HG02610 (cell line): ENCODE results near the gene PNPT1.

ENCODE experiments used
- ATAC-seq: cut with Tn5 transposase; IDR thresholded peaks from one replicate; pipeline ENCODE4 v1.9.1; 2021; ENCODE audit warnings: mild to moderate bottlenecking, moderate library complexity; ENCODE audit not compliant: unreplicated experiment

The PNPT1 gene

GRCh38 chr2:55672630-55673029 is 21.0 kb downstream of the PNPT1 start:
- no peak for ATAC-seq

GRCh38 chr2:55668956-55669355 is 24.7 kb downstream of the PNPT1 start:
- no peak for ATAC-seq

DNA sequence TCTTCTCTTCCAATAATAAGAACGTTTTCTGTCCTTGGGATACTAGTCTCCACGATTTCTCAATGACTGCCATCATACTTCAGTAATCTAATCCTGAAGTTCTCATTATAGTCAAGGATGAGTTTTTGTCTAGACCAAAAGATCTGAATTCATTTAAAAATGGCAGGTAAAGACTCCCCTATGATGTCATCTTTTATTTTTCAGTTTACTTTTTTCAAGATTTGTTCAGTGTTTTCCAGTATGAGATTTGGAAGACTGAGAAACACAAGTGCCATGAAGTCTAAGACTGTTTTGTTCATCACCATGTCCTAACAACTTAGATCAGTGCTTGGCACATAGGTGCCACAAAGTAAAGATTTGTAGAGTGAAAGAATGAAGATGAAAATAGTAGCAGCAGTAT is 40.4 kb downstream of the PNPT1 start:
- no peak for ATAC-seq

DNA sequence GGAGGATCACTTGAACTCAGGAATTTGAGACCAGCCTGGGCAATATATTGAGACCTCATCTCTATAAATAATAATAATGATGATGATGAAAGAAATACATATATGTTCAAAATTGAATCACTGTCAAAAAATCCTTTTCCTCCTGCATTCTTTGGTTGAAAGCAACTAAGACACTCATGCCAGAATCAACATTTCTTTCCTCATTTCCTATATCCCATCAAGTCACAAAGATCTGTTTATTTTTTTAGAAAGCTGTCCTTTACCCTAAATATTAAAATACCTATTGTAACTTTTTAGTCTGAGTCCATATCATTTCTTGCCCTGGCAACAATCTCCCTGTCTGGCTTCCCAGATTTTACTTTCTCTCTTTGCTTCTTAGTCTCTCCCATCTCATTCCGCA is 44.4 kb downstream of the PNPT1 start:
- no peak for ATAC-seq

GRCh38 chr2:55636831-55637230 is 56.8 kb downstream of the PNPT1 start:
- no peak for ATAC-seq

DNA sequence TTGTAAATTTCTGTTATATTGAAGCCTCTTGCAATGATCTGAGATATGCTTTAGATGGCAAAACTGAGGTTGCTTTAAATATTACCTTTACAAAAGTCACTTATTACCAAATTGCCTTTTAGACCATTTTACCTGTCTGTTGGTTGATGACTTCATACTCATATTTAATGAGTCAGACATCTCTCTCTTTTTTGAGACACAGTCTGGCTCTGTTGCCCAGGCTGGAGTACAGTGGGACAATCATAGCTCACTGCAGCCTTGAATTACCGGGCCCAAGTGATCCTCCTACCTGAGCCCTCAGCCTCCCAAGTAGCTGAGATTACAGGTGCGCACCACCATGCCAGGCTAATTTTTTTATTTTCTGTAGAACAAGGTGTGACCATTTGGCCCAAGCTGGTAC is 64.7 kb downstream of the PNPT1 start:
- no peak for ATAC-seq

GRCh38 chr2:55627915-55628314 is 65.7 kb downstream of the PNPT1 start:
- no peak for ATAC-seq

- ATAC-seq, result no peak
Observed at GRCh38 chr2:55621802-55622201, 71.8 kb downstream of the PNPT1 start.

DNA sequence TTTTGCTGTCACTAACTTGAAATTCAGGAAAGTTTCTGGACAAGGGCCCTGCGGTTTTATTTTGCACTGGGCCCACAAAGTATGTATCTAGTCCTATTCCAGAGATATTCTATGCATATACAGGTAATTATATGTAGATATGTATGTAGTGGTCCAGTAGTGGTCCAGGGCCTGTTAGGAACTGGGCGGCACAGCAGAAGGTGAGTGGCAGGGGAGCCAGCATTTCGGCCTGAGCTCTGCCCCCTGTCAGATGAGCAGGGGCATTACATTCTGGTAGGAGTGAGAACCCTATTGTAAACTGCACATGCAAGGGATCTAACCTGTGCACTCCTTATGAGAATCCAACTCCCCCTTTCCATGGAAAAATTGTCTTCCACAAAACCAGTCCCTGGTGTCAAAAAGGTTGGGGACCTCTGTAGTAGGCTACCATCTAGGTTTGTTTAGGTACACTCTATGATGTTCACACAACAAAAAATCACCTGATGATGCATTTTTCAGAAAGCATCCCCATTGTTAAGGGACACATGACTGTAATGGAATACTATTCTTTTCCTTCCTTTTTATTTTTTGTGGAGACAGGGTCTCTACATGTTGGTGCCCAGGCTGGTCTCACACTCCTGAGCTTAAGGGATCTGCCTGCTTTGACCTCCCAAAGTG is 73.4 kb downstream of the PNPT1 start:
- no peak for ATAC-seq

- peak; percentile 47 for ATAC-seq
Observed at GRCh38 chr2:55618275-55619055, 75.2 kb downstream of the PNPT1 start.

DNA sequence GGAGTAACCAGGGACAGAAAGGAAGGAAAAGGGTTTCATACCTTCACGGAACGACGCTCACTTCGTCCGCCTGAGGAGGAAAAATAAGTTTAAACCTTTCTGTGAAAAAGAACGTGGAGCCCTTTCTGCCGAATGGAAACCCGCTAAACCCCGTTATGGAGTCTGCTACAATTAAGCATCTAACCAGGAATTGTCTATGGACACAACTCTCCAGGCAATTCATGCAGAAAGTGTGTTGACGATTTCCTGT is 75.7 kb downstream of the PNPT1 start:
- no peak for ATAC-seq

DNA sequence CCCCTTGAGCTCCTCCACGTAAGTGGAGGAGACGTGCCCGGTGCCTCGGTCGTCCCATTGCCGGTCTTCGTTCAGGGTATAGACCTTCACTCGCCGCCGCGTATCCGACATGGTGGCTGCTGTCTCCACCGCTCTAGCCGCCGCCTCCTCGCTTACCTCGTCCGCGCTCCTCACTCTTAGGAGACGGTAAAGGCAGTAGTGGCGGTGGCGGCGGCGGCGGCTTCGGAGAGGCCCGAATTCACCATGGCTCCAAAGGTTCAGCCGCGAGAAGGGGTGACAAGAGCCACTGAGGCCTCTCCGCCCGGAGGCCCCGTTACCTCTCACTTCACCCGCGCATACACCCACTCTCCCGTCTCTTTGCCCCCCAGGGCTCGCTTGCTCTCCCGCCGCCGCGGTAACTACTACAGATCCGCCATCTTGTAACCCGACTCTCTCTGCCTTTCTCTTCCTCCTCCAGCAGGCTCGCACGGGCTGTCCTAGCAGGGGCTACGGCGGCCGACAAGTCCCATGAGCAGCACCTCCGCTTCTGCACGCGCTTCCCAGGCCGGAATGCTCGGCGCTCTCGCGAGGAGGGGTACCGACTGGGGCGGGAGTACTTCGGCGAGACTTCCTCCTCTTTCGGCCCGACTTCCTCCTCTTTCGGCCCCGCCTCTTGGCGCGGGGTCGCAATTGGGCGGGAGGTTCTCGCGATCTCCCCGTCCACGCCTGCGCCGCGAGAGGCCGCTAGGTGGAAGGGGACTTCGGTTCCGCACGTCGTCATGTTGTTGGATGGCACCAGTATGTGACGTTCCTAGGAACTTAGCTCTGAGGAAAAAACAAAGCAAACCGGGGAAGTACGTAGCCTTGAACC is 76.2 kb downstream of the PNPT1 start, which contains the start of gene PPP4R3B:
PPP4R3B (minus strand) TSS at position 448 of the 850 bp plus-strand sequence; CDS start at position 111, 337 bp downstream.
- peak; percentile 89 for ATAC-seq

DNA sequence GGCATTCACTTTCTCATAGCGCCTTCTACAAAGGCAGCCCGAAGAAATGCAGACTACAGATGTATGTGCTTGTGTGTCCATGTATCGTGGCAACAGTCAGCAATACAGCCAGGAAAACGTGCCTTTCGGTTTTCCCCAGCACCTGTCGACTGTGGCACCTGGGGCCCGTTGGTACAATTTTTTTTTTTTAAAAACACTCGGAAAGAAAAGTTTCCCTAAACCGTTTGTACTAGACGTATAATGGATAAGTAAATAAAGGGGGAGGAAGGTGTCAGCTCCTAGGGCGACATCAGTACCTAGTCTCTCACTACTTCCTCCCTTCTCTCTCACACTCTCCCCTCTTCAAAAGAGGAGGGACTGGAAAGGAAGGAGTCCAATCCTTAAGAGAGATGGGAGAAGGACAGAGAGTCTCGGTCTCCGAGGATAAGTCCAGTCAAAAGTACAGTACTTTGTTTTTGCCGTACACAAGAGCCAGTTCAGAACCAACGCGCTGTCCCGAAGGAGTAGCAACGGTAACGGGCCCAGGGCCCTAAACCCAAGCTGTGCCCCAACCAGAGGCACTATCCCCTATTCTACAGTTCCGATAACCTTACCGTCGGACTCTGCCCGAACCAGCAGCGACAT is 77.0 kb downstream of the PNPT1 start:
- ATAC-seq, result peak; percentile 16

- no peak for ATAC-seq
Observed at GRCh38 chr2:55611997-55612396, 81.6 kb downstream of the PNPT1 start.

DNA sequence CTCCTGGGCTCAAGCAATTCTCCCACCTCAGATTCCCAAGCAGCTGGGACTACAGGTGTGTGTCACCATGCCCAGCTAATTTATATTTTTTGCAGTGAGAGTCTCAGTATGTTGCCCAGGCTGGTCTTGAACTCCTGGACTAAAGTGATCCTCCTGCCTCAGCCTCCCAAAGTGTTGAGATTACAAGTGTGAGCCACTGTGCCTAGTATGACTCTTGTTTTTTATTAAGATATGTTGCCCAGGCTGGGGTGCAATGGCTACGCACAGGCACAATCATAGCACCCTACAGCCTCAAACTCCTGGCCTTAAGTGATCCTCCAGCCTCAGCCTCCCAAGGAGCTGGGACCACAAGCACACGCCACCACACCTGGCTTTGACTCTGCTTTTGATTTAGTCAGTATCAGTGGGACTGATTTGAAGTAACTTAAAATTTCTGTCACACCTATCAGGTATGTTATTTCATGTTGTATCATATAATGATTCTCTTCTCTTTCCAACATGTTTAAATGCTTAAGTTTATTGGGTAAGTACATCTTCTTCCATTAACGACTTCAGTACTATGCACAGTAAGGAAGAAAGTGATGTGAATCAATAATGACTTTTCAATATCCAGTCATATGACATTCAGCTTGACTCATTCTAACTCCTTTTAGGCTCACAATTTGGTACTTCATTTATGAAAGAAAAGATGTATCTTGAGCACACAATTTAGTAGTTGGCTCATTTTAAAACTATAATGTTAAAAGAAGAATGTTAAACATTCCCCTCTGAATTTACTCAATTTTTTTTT is 82.5 kb downstream of the PNPT1 start:
- ATAC-seq, result no peak

DNA sequence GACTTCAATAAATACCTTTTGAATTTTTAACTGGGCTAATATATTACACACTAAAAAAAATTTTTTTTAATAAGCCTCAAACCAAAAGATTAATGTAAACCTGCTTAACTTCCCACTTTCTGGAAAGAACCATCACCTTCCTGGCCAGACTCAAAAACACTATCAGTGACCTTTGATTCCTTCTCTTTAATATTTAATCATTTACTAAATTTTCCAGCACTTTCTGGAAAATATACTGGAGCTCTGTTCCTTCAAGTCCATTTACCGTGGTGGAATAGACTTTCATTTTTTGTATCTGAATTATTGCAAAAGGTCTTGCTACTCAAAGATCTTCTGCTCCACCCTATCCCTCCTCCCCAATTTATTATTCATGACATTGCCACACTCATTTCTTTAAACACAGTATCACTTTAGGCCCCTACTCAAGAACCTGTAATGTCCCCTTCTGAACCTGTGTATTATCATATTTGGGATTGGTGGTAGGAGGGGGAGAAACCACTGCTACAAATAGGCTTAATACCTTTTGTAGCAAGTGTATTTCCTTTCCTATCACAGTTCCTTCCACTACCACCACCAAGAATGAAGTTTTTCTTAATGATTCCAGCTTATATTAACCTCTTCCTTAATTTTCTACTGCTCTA is 83.6 kb downstream of the PNPT1 start:
- no peak for ATAC-seq

DNA sequence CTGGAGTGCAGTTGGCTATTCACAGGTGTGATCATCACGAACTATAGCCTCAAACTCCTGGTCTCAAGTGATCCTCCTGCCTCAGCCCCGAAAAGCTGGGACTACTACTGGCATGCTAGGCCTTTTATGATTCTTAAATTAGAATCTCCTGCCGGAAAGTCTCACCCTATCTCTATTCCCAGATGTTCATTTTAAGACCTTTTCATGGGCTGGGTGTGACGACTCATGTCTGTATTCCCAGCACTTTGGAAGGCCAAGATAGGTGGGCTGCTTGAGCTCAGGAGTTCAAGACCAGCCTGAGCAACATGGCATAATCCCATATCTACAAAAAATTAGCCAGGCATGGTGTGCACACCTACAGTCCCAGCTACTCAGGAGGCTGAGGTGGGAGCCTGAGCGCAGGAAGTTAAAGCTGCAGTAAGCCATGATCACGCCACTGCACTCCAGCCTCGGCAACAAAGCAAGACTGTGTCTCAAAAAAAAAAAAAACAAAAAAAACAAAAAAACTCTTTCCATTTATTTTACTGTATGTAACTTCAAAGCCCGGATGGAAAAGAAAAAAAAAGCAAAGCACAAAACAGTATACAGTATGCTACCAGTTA is 84.3 kb downstream of the PNPT1 start:
- no peak for ATAC-seq

DNA sequence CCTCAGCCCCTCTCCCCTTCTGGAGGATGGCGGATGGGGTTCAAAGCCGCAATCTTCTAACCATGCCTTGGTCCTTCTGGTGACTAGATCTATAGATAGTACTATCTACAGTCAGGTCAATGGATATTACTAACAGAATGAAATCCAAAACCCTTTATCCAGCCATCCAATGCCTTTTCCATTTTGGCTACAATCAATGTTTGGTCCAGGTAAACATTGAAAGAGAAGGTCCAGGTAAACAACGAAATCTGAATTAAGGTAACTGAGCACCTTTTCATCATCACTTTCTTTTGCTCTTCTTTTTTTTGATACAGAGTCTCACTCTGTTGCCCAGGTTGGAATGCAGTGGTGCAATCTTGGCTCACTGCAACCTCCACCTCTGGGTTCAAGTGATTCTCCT is 85.9 kb downstream of the PNPT1 start:
- ATAC-seq, result no peak

DNA sequence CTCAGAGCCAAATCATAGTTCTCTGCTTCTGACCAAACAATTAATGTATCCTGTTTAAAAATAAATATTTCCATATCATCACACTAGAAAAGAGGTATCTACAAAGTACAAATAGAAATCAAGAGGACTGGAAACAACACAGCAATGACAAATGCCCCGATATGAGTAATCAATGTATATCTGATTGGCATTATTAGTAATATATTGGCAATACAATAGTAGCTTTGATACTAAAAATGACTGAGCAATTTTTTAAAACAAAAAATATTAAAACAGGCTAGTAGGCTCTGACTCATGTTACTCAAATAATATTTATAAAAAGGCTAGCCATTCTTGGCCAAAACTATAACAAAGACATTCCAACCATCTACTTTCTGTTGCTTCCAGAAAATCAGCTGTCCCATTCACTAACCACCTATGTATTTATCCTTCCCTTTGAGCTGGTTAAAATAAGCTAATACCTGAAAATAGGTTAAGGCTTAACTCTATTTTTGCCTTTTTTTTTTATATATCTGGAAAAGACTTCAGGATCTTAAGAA is 89.5 kb downstream of the PNPT1 start:
- ATAC-seq, result no peak
